HL-60 (cell line): ENCODE data around the gene LAMA1.

Experiments used
- GABPA ChIP-seq: IDR thresholded peaks from 2 replicates; pipeline ENCODE4 v1.6.1; 2012; ENCODE audit warnings: low read depth
- POLR2AphosphoS5 ChIP-seq: IDR thresholded peaks from 2 replicates; pipeline ENCODE4 v1.6.1; 2012; ENCODE audit warnings: low read depth
- SPI1 ChIP-seq: IDR thresholded peaks from 2 replicates; pipeline ENCODE4 v1.6.1; 2012; ENCODE audit warnings: low read depth, mild to moderate bottlenecking, borderline replicate concordance
- TF ChIP-seq, protein P1 (sequence below): IDR thresholded peaks from one replicate; pipeline ENCODE4 v1.5.1; 2011; ENCODE audit warnings: low read length, control low read depth, inconsistent platforms; ENCODE audit not compliant: insufficient read depth
- TF ChIP-seq, protein P2 (sequence below): IDR thresholded peaks from 2 replicates; pipeline ENCODE4 v1.6.1; 2012; ENCODE audit warnings: low read depth; ENCODE audit not compliant: insufficient replicate concordance

GRCh38 chr18:7011142-7011541, 106.5 kb downstream of the LAMA1 start:
- TF ChIP-seq, protein P1, sequence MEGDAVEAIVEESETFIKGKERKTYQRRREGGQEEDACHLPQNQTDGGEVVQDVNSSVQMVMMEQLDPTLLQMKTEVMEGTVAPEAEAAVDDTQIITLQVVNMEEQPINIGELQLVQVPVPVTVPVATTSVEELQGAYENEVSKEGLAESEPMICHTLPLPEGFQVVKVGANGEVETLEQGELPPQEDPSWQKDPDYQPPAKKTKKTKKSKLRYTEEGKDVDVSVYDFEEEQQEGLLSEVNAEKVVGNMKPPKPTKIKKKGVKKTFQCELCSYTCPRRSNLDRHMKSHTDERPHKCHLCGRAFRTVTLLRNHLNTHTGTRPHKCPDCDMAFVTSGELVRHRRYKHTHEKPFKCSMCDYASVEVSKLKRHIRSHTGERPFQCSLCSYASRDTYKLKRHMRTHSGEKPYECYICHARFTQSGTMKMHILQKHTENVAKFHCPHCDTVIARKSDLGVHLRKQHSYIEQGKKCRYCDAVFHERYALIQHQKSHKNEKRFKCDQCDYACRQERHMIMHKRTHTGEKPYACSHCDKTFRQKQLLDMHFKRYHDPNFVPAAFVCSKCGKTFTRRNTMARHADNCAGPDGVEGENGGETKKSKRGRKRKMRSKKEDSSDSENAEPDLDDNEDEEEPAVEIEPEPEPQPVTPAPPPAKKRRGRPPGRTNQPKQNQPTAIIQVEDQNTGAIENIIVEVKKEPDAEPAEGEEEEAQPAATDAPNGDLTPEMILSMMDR: no peak
- TF ChIP-seq SPI1 (no peak), POLR2AphosphoS5 (no peak), GABPA (no peak)
- TF ChIP-seq, protein P2, sequence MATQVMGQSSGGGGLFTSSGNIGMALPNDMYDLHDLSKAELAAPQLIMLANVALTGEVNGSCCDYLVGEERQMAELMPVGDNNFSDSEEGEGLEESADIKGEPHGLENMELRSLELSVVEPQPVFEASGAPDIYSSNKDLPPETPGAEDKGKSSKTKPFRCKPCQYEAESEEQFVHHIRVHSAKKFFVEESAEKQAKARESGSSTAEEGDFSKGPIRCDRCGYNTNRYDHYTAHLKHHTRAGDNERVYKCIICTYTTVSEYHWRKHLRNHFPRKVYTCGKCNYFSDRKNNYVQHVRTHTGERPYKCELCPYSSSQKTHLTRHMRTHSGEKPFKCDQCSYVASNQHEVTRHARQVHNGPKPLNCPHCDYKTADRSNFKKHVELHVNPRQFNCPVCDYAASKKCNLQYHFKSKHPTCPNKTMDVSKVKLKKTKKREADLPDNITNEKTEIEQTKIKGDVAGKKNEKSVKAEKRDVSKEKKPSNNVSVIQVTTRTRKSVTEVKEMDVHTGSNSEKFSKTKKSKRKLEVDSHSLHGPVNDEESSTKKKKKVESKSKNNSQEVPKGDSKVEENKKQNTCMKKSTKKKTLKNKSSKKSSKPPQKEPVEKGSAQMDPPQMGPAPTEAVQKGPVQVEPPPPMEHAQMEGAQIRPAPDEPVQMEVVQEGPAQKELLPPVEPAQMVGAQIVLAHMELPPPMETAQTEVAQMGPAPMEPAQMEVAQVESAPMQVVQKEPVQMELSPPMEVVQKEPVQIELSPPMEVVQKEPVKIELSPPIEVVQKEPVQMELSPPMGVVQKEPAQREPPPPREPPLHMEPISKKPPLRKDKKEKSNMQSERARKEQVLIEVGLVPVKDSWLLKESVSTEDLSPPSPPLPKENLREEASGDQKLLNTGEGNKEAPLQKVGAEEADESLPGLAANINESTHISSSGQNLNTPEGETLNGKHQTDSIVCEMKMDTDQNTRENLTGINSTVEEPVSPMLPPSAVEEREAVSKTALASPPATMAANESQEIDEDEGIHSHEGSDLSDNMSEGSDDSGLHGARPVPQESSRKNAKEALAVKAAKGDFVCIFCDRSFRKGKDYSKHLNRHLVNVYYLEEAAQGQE: no peak
